ENCODE results near the gene PPIP5K1.

DNA sequence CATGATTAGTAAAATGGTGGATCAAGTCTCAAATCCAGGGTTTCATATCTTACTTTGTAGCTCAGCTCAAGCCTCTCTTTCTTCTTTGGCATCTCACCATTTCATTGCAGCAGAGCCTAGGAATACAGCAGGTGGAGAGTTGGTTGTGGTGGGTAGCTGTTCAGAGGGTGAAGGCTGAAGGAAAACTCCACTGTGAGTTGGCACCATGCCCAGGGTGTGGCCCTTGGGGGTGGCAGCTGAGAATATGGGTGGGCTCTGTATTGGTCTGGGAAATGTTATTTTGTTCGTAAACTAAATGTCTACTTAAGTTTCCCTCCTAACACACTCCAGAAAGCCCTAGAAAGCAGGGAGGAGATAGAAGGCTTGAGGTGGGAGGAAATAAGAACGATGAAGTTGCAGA lies 74.3 kb downstream of the PPIP5K1 start:
- TF ChIP-seq, protein P1, sequence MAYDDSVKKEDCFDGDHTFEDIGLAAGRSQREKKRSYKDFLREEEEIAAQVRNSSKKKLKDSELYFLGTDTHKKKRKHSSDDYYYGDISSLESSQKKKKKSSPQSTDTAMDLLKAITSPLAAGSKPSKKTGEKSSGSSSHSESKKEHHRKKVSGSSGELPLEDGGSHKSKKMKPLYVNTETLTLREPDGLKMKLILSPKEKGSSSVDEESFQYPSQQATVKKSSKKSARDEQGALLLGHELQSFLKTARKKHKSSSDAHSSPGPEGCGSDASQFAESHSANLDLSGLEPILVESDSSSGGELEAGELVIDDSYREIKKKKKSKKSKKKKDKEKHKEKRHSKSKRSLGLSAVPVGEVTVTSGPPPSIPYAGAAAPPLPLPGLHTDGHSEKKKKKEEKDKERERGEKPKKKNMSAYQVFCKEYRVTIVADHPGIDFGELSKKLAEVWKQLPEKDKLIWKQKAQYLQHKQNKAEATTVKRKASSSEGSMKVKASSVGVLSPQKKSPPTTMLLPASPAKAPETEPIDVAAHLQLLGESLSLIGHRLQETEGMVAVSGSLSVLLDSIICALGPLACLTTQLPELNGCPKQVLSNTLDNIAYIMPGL (CRISPR knock-in tag; IDR thresholded peaks at IDR 0.05) = no peak
- TF ChIP-seq, protein P2, sequence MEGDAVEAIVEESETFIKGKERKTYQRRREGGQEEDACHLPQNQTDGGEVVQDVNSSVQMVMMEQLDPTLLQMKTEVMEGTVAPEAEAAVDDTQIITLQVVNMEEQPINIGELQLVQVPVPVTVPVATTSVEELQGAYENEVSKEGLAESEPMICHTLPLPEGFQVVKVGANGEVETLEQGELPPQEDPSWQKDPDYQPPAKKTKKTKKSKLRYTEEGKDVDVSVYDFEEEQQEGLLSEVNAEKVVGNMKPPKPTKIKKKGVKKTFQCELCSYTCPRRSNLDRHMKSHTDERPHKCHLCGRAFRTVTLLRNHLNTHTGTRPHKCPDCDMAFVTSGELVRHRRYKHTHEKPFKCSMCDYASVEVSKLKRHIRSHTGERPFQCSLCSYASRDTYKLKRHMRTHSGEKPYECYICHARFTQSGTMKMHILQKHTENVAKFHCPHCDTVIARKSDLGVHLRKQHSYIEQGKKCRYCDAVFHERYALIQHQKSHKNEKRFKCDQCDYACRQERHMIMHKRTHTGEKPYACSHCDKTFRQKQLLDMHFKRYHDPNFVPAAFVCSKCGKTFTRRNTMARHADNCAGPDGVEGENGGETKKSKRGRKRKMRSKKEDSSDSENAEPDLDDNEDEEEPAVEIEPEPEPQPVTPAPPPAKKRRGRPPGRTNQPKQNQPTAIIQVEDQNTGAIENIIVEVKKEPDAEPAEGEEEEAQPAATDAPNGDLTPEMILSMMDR (IDR thresholded peaks at IDR 0.05) = no peak
- TF ChIP-seq, protein P3, sequence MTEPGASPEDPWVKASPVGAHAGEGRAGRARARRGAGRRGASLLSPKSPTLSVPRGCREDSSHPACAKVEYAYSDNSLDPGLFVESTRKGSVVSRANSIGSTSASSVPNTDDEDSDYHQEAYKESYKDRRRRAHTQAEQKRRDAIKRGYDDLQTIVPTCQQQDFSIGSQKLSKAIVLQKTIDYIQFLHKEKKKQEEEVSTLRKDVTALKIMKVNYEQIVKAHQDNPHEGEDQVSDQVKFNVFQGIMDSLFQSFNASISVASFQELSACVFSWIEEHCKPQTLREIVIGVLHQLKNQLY (CRISPR knock-in tag; IDR thresholded peaks at IDR 0.05) = no peak
- no peak for TF ChIP-seq FOXP1 (CRISPR knock-in tag; IDR thresholded peaks at IDR 0.05; ENCODE audit: borderline replicate concordance)
- no peak for TF ChIP-seq ETV6 (CRISPR knock-in tag; IDR thresholded peaks at IDR 0.05)
- TF ChIP-seq, protein P4, sequence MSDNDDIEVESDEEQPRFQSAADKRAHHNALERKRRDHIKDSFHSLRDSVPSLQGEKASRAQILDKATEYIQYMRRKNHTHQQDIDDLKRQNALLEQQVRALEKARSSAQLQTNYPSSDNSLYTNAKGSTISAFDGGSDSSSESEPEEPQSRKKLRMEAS (CRISPR knock-in tag; IDR thresholded peaks at IDR 0.05) = no peak
- no peak for TF ChIP-seq ZNF232 (CRISPR knock-in tag; IDR thresholded peaks at IDR 0.05)
- no peak for TF ChIP-seq CBFB (CRISPR knock-in tag; IDR thresholded peaks at IDR 0.05; ENCODE audit: low read depth)
- TF ChIP-seq, protein P5, sequence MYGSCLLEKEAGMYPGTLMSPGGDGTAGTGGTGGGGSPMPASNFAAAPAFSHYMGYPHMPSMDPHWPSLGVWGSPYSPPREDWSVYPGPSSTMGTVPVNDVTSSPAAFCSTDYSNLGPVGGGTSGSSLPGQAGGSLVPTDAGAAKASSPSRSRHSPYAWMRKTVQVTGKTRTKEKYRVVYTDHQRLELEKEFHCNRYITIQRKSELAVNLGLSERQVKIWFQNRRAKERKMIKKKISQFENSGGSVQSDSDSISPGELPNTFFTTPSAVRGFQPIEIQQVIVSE (CRISPR knock-in tag; IDR thresholded peaks at IDR 0.05; ENCODE audit: borderline replicate concordance) = no peak
